ACC112 (cell line): ENCODE measurements around the gene CCDC126.
A peak's percentile ranks its signal among the peaks of the same experiment; 100 is the strongest.

Experiments
- H2AFZ ChIP-seq: fragments of 200-600 bp; sonication (generic); one replicate; pipeline ENCODE4 v1.6.0; 2017; ENCODE audit warnings: antibody characterized with exemption, low read length; ENCODE audit not compliant: unreplicated experiment
- H3K27ac ChIP-seq: fragments of 200-600 bp; sonication (generic); 2 replicates; pipeline ENCODE4 v1.5.1; 2014; ENCODE audit warnings: low read depth, mild to moderate bottlenecking, antibody characterized with exemption, low read length, moderate library complexity
- H3K27me3 ChIP-seq: fragments of 200-600 bp; sonication (generic); 2 replicates; pipeline ENCODE4 v1.6.1; 2014; ENCODE audit warnings: mild to moderate bottlenecking, antibody characterized with exemption, low read length, moderate library complexity, mixed read lengths; ENCODE audit not compliant: insufficient read depth
- H3K36me3 ChIP-seq: fragments of 200-600 bp; sonication (generic); 2 replicates; pipeline ENCODE4 v1.6.1; 2016; ENCODE audit warnings: mild to moderate bottlenecking, antibody characterized with exemption, low read length, moderate library complexity, mixed read lengths; ENCODE audit not compliant: insufficient read depth
- H3K4me1 ChIP-seq: fragments of 200-600 bp; sonication (generic); one replicate; pipeline ENCODE4 v1.6.1; 2016; ENCODE audit warnings: low read length, mixed read lengths; ENCODE audit not compliant: insufficient read depth, unreplicated experiment, control insufficient read depth
- H3K4me3 ChIP-seq: fragments of 200-600 bp; sonication (generic); 2 replicates; pipeline ENCODE4 v1.5.1; 2014; ENCODE audit warnings: mild to moderate bottlenecking, low read depth, low read length
- H3K79me2 ChIP-seq: fragments of 200-600 bp; sonication (generic); one replicate; pipeline ENCODE4 v1.6.0; 2016; ENCODE audit warnings: low read length; ENCODE audit not compliant: control insufficient read depth, unreplicated experiment, insufficient read depth

Gene CCDC126

GRCh38 chr7:23622506-23622925 is 25.3 kb downstream of the CCDC126 start:
- Histone ChIP-seq H2AFZ (no peak overlapping the region), H3K79me2 (no peaks in the 10 kb centered on the region), H3K27ac (no peak overlapping the region), H3K4me1 (no peaks in the 10 kb centered on the region), H3K4me3 (peak overlapping the region; percentile 28; the same call in 1 of the 2 replicates), H3K27me3 (no peaks in the 10 kb centered on the region), H3K36me3 (peaks cover 2% of the 10 kb centered on the region; the same call in 1 of the 2 replicates)

- Histone ChIP-seq H3K79me2 (no peaks in the 10 kb centered on the region), H3K27ac (no peak overlapping the region), H3K36me3 (no peaks in the 10 kb centered on the region), H3K27me3 (no peaks in the 10 kb centered on the region), H3K4me3 (no peak overlapping the region), H2AFZ (no peak overlapping the region), H3K4me1 (no peaks in the 10 kb centered on the region)
These were observed 31.2 kb downstream of the CCDC126 start for GRCh38 chr7:23628370-23628769.

GRCh38 chr7:23633417-23633816 is 36.2 kb downstream of the CCDC126 start:
- no peaks in the 10 kb centered on the region for H3K36me3 ChIP-seq
- H3K4me1 ChIP-seq, result no peaks in the 10 kb centered on the region
- H3K4me3 ChIP-seq, result no peak overlapping the region
- H3K79me2 ChIP-seq, result no peaks in the 10 kb centered on the region
- H2AFZ ChIP-seq, result no peak overlapping the region
- H3K27ac ChIP-seq, result no peak overlapping the region
- H3K27me3 ChIP-seq, result no peaks in the 10 kb centered on the region

- H3K4me1 ChIP-seq, result no peaks in the 10 kb centered on the region
These were observed 48.6 kb downstream of the CCDC126 start for GRCh38 chr7:23645822-23646221.

GRCh38 chr7:23653942-23654341 is 56.8 kb downstream of the CCDC126 start:
- Histone ChIP-seq H2AFZ (no peak overlapping the region), H3K36me3 (no peaks in the 10 kb centered on the region), H3K27me3 (no peaks in the 10 kb centered on the region), H3K79me2 (no peaks in the 10 kb centered on the region), H3K27ac (no peak overlapping the region), H3K4me3 (no peak overlapping the region), H3K4me1 (no peaks in the 10 kb centered on the region)

More at GRCh38 chr7:23645822-23646221, 48.6 kb downstream of the CCDC126 start:
- H3K36me3 ChIP-seq, result no peaks in the 10 kb centered on the region
- H2AFZ ChIP-seq, result no peak overlapping the region
- no peaks in the 10 kb centered on the region for H3K27me3 ChIP-seq
- H3K79me2 ChIP-seq, result no peaks in the 10 kb centered on the region
- no peak overlapping the region for H3K4me3 ChIP-seq
- no peak overlapping the region for H3K27ac ChIP-seq

- no peak overlapping the region for H3K27ac ChIP-seq
- no peak overlapping the region for H3K4me3 ChIP-seq
- H3K79me2 ChIP-seq, result no peaks in the 10 kb centered on the region
- H2AFZ ChIP-seq, result no peak overlapping the region
- H3K4me1 ChIP-seq, result no peaks in the 10 kb centered on the region
- no peaks in the 10 kb centered on the region for H3K27me3 ChIP-seq
- no peaks in the 10 kb centered on the region for H3K36me3 ChIP-seq
These were observed 57.3 kb downstream of the CCDC126 start for GRCh38 chr7:23654508-23654907.

- Histone ChIP-seq H3K79me2 (no peaks in the 10 kb centered on the region), H3K4me1 (no peaks in the 10 kb centered on the region), H3K27me3 (no peaks in the 10 kb centered on the region), H2AFZ (no peak overlapping the region), H3K4me3 (no peak overlapping the region), H3K27ac (no peak overlapping the region), H3K36me3 (no peaks in the 10 kb centered on the region)
These were observed 58.3 kb downstream of the CCDC126 start for GRCh38 chr7:23655433-23655832.

- Histone ChIP-seq H3K27me3 (no peaks in the 10 kb centered on the region), H3K36me3 (no peaks in the 10 kb centered on the region), H3K79me2 (no peaks in the 10 kb centered on the region), H3K27ac (no peak overlapping the region), H3K4me3 (no peak overlapping the region), H3K4me1 (no peaks in the 10 kb centered on the region), H2AFZ (no peak overlapping the region)
These were observed 61.7 kb downstream of the CCDC126 start for GRCh38 chr7:23658831-23659427.

GRCh38 chr7:23661385-23661784 is 64.2 kb downstream of the CCDC126 start:
- no peaks in the 10 kb centered on the region for H3K79me2 ChIP-seq
- no peaks in the 10 kb centered on the region for H3K36me3 ChIP-seq
- no peak overlapping the region for H2AFZ ChIP-seq
- H3K27ac ChIP-seq, result no peak overlapping the region
- H3K4me1 ChIP-seq, result no peaks in the 10 kb centered on the region
- no peak overlapping the region for H3K4me3 ChIP-seq
- H3K27me3 ChIP-seq, result no peaks in the 10 kb centered on the region

- Histone ChIP-seq H3K27me3 (no peaks in the 10 kb centered on the region), H3K4me3 (no peak overlapping the region), H2AFZ (no peak overlapping the region), H3K27ac (no peak overlapping the region), H3K79me2 (no peaks in the 10 kb centered on the region), H3K4me1 (no peaks in the 10 kb centered on the region), H3K36me3 (no peaks in the 10 kb centered on the region)
These were observed 65.2 kb downstream of the CCDC126 start for GRCh38 chr7:23662124-23662983.

GRCh38 chr7:23662984-23663313 is 65.8 kb downstream of the CCDC126 start:
- no peaks in the 10 kb centered on the region for H3K36me3 ChIP-seq
- H3K4me3 ChIP-seq, result no peak overlapping the region
- H3K79me2 ChIP-seq, result no peaks in the 10 kb centered on the region
- no peaks in the 10 kb centered on the region for H3K27me3 ChIP-seq
- H3K27ac ChIP-seq, result no peak overlapping the region
- H3K4me1 ChIP-seq, result no peaks in the 10 kb centered on the region
- H2AFZ ChIP-seq, result no peak overlapping the region
